GM19372 (cell line): ENCODE data around the gene STOX1.
"Not testable (repeated sequence)": the region's sequence is repeated elsewhere in the genome, so short reads cannot be mapped to it uniquely, and the experiment has no call there.

Experiments used
- ATAC-seq: cut with Tn5 transposase; IDR thresholded peaks from one replicate; pipeline ENCODE4 v1.9.1; 2021; ENCODE audit warnings: mild to moderate bottlenecking, low read depth, moderate library complexity; ENCODE audit not compliant: unreplicated experiment

The STOX1 gene, protein sequence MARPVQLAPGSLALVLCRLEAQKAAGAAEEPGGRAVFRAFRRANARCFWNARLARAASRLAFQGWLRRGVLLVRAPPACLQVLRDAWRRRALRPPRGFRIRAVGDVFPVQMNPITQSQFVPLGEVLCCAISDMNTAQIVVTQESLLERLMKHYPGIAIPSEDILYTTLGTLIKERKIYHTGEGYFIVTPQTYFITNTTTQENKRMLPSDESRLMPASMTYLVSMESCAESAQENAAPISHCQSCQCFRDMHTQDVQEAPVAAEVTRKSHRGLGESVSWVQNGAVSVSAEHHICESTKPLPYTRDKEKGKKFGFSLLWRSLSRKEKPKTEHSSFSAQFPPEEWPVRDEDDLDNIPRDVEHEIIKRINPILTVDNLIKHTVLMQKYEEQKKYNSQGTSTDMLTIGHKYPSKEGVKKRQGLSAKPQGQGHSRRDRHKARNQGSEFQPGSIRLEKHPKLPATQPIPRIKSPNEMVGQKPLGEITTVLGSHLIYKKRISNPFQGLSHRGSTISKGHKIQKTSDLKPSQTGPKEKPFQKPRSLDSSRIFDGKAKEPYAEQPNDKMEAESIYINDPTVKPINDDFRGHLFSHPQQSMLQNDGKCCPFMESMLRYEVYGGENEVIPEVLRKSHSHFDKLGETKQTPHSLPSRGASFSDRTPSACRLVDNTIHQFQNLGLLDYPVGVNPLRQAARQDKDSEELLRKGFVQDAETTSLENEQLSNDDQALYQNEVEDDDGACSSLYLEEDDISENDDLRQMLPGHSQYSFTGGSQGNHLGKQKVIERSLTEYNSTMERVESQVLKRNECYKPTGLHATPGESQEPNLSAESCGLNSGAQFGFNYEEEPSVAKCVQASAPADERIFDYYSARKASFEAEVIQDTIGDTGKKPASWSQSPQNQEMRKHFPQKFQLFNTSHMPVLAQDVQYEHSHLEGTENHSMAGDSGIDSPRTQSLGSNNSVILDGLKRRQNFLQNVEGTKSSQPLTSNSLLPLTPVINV

DNA sequence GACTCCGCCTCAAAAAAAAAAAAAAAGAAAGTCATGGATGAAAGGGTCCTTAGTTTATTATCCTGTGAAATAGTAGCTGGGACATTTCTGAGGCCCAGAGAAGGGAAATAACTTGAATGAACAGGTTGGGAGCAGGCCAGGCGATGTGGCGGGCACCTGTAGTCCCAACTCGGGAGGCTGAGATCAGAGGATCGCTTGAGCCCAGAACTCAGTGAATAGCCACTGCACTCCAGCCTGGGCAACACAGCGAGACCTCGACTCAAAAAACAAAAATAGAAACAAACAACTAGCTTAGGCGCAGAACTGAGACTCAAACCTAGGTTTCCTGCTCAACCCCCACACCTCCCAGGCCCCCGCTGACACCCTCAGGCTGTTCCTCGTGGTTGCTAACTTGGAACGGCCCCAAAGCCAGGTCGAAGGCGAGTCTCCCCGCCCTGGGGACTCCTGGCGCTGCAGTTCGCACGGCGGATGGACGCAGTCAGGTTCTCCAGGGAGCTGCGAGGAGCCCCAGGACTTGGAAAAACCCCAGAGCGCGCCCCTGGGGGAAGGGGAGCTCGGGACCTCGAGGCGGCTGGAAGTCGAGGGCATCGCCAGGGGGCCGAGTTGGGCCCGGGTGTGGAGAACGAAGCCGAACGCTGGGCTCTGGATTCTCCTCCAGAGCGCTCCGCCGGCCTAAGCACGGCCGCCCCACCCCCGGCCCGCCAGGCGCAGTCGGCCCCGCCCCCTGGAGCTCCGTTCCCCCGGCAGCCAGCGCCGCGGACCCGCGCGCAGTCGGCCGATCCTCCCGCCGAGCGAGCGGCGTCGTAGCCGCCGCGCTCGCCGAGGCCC is at the start of gene STOX1:
STOX1 (plus strand) TSS at position 768 of the 828 bp plus-strand sequence. CDS start 93 bp downstream, outside the sequence.
- peak; percentile 71 for ATAC-seq

DNA sequence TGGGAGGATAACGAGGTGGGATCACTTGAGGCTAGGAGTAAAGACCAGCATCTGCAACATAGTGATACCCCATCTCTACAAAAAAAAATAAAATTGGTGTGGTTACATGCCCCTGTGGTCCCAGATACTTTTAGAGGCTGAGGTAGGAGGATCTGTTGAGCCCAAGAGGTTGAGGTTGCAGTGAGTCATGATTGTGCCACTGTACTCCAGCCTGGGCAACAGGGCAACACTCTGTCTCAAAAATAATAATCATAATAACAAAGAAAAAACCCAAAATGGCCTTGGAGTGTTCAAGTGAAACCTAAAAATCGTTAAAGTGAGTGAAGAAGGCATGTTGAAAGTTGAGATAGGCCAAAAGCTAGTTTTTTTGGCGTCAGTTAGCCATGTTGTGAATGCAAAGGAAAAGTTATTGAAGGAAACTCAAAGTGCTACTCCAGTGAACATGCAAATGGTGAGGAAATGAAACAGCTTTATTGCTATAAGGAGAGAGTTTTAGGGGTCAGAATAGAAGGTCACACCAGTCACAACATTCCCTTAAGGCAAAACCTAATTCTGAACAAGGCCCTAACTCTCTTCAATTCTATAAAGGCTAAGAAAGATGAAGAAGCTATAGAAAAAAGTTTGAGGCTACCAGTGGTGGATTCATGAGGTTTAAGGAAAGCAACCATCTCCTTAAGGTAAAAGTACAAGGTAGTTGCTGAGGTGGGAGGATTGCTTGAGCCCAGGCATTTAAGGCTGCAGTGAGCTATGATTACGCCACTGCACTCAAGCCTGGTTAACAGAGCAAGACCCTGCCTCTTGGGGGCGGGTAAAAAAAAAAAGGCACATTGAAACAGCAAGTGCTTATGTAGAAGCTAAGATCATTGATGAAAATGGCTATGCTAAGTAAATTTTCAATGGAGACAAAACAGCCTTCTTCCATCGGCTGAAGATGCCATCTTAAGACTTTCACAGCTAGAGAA is 45.4 kb upstream of the STOX1 start:
- no peak for ATAC-seq

DNA sequence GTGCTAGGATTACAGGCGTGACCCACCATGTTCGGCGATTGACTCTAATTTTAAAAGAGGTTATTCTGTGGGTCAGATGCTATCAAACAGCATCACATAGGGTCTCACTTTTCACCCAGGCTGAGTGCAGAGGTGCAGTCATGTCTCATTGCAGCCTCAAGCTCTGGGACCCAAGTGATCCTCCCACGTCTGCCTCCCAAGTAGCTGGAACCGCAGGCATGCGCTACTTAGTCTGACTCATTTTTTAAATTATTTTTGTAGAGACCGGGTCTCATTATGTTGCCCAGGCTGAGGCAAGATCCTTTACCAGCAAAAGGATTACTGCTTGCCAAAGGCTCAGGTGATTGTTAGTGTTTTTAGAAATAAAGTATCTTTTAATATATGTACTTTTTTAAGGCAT is 42.9 kb upstream of the STOX1 start:
- ATAC-seq: no peak

DNA sequence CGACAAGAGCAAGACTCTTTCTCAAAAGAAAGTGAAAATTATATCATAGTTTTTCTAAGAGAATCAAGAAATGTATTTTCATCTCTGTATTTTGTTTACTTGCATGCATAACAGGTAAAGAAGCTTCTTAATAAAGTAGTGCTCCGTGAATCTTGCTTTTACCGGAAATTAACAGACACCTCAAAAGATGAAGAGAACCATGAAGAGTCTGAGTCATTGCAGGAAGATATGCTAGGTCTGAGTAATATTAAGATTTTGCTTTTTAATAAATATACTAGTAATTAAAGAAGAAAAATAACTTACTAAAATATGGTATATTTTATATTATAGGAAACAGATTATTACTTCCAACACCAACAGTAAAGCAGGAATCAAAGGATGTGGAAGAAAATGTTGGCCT is 39.5 kb upstream of the STOX1 start:
- ATAC-seq: no peak

DNA sequence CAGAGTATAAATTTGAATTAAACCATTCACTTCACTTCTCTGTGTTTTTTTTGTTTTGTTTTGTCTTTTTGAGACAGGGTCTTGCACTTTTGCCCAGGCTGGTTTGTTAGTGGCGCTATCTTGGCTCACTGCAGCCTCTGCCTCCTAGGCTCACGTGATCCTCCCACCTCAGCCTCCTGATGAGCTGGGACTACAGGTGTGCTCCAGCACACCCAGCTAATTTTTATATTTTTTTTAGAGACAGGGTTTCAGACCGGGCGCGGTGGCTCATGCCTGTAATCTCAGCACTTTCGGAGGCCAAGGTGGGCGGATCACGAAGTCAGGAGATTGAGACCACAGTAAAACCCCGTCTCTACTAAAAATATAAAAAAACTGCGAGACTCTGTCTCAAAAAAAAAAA is 36.9 kb upstream of the STOX1 start:
- no peak for ATAC-seq

DNA sequence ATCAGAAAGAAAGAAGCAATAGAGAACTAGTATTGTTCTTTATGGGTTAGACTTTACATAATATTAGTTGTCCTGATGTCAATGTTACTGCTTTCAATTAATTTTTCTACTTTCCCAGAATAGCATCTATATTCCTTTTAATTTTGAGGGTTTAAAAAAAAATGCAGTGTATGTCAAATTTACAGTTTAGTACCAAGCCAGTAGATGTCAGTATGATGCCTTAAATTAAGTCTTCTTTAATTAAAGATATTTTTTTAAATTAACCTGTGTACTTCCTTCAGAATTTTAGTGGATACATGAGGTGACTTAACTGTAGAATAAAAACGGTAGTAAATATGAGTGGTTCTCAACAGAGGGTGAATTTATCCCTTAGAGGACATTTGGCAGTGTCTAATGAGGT is 35.2 kb upstream of the STOX1 start:
- no peak for ATAC-seq

DNA sequence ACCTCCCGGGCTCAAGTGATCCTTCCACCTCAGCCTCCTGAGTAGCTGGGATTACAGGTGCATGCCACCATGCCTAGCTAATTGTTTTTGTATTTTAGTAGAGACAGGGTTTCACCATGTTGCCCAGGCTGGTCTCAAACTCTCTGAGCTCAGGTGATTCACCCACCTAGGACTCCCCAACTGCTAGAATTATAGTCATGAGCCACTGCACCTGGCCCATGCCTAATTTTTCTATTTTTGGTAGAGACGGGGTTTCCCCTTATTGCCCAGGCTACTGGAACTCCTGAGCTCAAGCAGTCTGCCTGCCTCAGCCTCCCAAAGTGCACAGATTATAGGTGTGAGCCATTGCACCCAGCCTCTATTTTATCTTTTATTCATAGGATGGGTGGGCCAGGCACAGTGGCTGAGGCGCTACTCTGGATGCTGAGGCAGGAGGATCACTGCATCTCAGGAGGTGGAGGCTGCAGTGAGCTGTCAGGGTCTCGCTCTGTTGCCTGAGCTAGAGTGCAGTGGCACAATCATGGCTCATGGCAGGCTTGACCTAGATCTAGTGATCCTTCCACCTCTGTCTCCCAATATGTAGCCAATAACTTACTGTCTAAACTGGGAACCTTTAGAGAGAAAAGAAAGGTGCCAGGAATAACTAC is 31.3 kb upstream of the STOX1 start:
- ATAC-seq: no peak

DNA sequence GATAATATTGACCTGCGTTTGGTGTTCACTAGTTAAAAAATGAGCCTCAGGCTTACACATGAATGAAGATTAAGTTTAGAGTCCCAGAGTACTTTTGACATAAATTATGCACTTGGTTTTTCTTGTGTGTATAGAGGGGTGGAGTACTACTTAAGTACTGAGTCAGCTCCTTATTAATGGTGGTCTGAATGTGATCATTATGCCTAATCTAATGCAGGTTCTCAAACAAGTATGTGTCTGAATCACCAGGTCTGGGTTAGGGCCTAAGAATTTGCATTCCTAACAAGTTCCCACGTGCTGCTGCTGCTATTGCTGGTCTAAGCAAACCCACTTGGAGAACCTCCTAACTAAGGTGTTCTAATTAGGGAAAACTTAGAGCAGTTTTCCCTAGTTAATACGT is 30.7 kb upstream of the STOX1 start:
- ATAC-seq: no peak

DNA sequence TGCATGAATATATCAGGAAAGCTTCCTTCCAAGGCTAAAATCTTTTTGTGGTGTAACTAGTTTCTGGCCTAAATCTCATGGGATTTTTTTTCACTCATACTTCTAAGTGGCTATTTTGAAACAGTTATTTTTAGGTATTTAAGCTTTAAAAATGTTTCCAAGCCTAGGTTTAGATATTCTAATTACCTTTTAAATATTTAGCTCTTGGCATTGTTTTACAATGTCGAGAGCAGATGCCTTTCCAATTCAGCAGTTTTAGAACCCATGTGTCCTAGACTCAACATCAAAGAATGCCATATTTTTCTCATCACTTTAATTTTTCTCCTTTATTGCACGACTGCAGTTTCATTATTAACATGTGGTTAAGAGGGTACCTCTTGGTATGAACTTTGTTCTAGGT is 27.1 kb upstream of the STOX1 start:
- ATAC-seq: no peak

DNA sequence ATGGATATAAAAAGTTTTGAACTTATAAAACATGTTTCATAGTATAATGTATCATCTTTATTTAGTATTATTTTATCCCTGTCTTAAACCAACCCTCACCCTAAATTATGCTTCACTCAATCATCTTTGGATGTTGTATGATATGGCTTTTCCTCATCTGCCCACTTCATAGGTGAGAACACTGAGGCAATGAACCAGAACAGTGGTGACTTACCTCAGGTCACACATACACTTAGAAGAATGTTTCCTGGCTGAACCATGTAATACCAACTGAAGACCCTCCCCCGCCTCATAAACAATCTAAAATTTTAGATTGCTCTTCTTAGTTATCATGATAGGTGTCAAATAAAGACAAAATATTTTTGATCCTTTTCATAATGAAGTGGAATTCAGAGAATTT is 22.6 kb upstream of the STOX1 start:
- no peak for ATAC-seq

DNA sequence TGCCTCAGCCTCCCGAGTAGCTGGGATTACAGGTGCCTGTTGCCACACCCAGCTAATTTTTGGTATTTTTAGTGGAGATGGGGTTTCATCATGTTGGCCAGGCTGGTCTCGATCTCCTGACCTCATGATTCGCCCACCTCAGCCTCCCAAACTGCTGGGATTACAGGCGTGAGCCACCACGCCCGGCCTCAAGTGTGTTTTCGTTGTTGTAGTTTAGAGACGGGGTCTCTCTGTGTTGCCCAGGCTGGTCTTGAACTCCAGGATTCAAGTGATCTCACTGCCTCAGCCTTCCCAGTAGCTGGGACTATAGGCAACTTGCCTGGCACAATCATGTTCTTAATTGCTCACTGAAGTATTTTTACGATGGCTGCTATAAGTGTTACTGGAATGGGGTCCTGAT is 16.5 kb upstream of the STOX1 start:
- not testable (repeated sequence) for ATAC-seq

DNA sequence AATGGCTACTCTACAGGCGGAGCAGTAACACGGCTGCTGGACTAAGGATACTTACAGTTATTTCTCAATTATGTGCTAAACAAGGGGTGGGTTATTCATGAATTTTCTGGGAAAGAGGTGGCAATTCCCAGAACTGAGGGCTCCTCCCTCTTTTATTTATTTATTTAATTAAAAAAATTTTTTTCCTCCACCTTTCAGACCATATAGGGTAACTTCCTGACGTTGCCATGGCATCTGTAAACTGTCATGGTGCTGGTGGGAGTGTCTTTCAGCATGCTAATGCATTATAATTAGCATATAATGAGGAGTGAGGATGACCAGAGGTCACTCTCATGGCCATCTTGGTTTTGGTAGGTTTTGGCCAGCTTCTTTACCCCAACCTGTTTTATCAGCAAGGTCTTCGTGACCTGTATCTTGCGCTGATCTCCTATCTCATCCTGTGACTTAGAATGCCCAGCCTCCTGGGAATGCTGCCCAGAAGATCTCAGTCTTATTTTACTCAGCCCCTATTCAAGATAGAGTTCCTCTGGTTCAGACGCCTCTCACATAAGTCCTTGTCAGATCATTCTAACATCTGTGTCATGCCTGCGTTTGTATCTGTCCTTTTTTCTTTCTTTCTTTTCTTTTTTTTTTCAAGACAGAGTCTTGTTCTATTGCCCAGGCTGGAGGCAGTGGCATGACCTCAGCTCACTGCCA is 15.9 kb upstream of the STOX1 start:
- ATAC-seq: no peak

DNA sequence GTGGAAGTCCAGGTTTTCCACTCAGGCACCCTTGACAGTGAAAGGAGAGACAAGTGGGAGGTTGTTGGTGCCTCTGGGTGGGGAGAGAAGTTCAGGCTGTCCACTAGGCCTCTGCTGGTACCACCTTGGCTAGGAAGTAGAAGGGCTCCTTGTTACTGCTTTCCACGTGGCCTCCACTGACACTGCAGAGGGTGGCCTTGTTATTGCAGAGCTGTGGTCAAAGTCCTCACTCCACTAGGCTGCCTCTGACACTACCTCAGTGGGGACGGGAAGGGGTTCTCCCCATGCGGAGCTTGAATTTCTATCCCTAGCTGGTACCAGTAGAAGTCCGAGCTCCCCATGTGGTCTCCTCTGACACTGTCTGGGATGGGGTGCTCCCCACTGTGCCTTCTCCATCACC is 14.9 kb upstream of the STOX1 start:
- no peak for ATAC-seq

DNA sequence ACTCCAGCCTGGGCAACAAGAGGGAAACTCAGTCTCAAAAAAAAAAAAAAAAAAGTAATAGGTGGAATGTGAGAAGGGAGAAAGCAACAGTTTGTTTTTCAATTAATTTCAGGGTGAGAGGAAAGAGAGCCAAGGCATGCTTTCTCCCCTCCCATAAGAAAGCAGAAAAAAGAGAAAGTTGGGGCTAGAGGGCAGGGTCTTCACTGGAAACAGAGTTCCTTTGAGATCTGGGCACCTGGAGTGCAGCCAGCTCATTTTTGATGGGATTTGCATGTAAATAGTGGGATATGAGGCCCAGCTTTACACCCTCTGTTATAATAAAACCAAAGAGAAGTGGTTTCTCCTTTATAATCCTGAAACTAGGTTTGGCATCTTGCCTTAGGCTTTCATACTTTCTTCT is 13.8 kb upstream of the STOX1 start:
- ATAC-seq: no peak

DNA sequence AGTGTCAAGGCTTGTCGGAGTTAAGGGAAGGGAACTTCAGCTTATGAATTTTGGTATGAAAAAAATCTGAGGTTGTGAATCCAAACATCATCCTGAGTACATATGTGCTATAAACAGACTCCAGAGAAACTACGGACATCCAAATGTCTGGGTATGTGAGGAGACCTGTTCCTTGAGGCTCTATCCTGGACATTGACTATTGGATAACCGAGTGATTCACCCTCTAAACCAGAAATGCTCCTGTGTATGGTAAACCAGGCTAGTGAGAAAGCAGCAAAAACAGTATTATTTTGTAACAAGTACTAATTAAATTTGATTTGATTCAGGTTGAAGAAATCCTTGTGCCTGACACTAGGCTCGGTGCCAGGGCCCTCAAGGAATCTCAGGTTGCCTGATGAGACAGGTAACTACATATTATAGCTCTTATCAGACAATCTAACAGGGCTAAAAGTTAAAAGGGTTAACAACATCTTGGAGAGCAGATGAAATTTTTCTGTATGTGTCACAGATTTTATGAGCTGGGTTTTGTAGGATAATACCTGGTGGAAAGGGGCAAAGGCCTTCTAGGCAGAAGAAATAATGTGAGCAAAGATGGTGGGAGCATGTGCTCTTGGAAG is 10.4 kb upstream of the STOX1 start:
- no peak for ATAC-seq

DNA sequence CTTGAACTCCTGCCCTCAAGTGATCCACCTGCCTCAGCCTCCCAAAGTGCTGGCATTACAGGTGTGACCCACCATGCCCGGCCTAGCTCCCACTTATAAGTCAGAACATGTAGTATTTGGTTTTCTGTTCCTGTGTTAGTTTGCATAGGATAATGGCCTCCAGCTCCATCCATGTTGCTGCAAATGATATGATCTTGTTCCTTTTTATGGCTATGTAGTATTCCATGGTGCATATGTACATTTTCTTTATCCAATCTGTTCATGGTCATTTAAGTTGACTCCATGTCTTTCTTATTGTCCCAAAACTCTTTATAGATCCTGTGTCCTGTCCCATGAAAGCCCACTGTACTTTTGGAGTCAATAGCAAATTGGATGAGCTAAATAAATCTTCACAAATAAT is 7.0 kb upstream of the STOX1 start:
- ATAC-seq: not testable (repeated sequence)

DNA sequence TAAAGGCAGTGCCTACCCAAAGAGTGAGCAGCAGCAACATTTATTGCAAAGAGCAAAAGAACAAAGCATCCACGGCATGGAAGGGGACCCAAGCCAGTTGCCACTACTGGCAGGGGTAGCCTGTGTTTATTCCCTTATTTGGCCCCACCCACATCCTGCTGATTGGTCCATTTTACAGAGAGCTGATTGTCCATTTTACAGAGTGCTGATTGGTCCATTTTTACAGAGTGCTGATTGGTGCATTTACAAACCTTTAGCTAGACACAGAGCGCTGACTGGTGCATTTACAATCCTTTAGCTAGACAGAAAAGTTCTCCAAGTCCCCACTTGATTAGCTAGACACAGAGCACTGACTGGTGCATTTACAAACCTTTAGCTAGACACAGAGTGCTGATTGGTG is 4.7 kb upstream of the STOX1 start:
- not testable (repeated sequence) for ATAC-seq

DNA sequence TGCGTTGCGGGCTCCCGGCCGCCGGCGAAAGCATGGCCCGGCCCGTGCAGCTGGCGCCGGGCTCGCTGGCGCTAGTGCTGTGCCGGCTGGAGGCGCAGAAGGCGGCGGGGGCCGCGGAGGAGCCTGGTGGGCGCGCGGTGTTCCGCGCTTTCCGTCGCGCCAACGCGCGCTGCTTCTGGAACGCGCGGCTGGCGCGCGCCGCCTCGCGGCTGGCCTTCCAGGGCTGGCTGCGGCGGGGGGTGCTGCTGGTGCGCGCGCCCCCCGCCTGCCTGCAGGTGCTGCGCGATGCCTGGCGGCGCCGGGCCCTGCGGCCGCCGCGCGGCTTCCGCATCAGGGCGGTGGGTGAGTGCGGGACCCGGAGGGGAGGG is 245 bp downstream of the STOX1 start:
- not testable (repeated sequence) for ATAC-seq
